Activated T-cell treated with anti-CD3 and anti-CD28 coated beads for 1 hour (primary cell): ENCODE results near the gene HSD17B1.
A peak's percentile ranks its signal among the peaks of the same experiment; 100 is the strongest.
"Not testable (repeated sequence)": the region's sequence is repeated elsewhere in the genome, so short reads cannot be mapped to it uniquely, and the experiment has no call there.

Experiments used
- DNase-seq: peaks from one replicate; pipeline ENCODE4 v3.0.0-alpha.2; 2020; ENCODE audit warnings: low read depth

HSD17B1 gene

DNA sequence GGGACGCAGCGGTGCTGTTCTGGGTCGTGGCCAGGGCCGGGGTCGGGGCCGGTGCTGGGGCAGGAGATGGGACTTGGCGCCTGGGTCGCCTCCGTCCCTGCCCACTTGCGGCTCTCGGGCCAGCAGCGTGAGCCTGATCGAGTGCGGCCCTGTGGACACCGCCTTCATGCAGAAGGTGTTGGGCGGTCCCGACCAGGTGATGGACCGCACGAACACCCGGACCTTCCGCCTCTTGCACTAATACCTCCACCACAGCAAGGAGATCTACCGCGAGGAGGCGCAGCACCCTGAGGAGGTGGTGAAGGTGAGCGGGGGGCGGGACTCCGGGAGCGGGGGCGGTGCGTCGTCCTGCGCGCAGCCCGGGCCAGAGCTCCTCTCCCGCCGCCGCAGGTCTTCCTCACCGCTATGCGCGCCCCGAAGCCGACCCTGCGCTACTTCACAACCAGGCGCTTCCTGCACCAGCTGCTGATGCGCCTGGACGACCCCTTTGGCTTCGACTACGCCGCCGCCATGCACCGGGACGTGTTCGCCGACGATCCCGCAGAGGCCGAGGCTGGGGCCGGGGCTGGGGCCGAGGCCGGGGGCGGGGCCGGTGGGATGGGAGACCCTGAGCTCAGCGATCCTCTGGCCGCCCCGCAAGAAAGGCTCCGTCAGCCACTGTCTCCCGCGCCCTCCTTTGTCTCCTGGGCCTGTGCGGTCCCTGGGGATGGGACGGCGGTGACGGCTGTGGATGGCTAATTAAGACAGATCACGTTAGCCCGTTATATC is 4.5 kb upstream of the HSD17B1 start:
- peak; percentile 73 for DNase-seq

DNA sequence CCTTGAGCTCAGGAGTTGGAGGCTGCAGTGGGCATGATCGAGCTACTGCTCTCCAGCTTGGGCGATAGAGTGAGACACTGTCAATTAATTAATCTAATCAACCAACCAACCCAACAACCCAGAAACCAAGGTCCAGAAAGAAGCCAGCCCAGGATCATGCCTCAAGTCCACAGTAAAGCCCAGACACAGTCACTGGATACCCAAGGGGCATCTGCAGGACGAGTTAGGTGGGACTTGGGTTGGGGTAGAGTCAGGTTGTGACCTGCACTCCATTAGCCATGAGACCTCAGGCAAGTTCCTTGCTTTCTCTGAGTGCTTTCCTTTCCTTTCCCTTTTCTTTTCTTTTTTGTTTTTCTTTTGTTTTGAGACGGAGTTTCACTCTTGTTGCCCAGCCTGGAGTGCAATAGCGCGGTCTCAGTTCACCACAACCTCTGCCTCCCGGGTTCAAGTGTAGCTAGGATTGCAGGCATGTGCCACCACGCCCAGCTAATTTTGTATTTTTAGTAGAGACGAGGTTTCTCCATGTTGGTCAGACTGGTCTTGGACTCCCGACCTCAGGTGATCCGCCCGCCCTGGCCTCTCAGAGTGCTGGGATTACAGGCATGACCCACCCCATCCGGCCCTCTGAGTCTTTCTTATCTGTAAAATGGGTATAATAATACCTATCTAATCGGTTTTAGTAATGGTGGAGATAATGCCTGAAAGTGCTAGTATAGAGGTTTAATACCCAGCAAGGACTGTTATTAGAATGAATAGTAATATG is 3.5 kb upstream of the HSD17B1 start:
- no peak for DNase-seq

DNA sequence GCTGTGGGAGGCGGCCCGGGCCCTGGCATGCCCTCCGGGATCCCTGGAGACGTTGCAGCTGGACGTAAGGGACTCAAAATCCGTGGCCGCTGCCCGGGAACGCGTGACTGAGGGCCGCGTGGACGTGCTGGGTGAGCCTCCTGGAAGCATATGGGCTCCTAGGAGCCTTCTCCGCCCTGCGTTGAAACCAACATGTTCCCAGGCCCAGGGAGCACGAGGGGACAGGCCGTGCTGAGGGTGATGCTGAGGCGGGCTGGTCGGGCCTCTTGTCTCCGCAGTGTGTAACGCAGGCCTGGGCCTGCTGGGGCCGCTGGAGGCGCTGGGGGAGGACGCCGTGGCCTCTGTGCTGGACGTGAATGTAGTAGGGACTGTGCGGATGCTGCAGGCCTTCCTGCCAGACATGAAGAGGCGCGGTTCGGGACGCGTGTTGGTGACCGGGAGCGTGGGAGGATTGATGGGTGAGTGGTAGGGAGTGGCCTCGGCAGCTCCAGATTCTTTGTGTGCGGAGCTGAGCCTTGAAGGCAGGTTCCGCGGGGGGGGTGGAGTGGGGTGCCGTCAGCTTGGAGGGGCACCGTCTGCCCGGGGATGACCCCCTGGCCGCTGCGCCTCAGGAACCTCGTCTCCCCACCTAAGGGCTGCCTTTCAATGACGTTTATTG is 567 bp downstream of the HSD17B1 start:
- DNase-seq: no peak

DNA sequence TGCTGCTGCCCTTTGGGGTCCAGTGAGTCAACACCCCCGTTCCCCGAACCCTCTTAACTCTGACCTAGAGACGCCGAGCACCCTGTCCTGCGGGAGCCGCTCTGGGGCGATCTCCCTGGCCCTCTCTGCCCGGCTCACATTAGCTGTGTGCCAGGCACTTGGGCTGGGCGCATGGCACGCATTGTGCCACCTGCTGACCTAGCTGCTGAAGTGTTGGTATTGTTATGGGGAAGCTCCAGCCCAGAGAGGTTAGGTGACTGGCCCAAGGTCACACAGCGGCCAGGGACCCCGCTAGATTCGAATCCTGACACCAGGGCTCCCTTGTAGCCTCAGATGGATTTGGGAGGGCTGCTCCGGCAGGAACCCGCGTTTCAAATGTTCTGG is 1.1 kb downstream of the HSD17B1 start:
- no peak for DNase-seq

DNA sequence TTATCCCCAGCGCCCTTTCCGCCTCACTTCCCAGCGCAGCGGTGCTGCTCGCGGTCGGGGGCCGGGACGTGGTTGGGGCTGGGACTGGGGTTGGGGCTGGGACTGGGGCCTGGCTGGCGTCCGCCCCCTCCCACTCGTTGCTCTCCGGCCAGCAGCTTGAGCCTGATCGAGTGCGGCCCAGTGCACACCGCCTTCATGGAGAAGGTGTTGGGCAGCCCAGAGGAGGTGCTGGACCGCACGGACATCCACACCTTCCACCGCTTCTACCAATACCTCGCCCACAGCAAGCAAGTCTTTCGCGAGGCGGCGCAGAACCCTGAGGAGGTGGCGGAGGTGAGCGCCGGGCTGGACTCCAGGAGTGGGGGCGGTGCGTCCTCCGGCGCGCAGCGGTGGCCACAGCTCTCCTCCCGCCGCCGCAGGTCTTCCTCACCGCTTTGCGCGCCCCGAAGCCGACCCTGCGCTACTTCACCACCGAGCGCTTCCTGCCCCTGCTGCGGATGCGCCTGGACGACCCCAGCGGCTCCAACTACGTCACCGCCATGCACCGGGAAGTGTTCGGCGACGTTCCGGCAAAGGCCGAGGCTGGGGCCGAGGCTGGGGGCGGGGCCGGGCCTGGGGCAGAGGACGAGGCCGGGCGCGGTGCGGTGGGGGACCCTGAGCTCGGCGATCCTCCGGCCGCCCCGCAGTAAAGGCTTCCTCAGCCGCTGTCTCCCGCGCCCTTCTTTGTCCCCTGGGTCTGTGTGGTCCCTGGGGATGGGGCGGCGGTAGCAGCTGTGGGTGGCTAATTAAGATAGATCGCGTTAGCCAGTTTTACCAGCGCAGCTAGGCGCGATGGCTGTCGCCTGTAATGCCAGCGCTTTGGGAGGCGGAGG is 1.8 kb downstream of the HSD17B1 start:
- DNase-seq: peak; percentile 57

DNA sequence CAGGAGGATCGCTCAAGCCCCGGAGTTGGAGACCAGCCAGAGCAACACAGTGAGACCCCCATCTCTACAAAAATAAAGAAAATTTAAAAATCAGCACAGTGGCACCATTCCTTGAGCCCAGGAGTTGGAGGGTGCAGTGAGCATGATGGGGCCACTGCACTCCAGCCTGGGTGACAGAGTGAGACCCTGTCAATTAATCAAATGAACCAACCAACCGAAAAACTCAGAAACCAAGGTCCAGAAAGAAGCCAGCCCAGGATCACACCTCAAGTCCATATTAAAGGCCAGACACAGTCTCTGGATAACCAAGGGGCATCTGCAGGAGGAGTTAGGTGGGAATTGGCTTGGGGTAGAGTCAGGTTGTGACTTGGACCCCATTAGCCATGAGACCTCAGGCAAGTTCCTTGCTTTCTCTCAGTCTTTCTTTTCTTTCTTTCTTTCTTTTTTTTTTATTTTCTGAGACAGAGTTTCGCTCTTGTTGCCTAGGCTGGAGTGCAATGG is 2.4 kb downstream of the HSD17B1 start:
- DNase-seq: no peak

DNA sequence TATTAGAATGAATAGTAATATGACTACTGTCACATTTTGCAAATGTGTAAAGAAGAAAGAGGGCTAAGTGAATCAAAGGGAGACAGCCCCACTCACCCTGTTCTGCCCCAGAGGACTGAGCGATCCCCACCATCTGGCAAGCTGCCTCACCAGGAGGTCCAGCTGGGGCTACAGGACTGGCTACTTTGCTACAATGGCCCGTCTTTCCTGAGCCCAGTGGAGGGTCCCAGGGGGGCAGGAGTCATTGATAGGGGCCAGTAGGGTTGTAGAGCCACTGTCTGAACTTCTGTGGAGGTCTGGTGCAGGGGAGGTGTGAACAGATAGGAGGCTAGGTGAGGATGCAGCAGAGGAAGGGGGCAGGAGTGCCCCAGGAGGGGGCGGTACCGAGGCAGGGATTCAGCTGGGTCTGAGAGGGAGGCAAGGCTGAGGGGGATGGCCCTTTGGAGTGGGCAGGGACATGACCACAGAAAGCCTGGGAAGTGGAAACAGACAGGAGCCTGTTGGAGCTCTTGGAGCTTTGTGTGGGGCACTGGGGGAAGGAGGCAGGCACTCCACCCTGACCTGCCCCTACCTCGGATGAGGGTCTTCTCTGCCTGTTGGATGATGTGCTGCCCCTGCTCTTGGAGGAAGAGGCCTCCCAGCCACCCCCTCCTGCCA is 3.4 kb downstream of the HSD17B1 start:
- DNase-seq: not testable (repeated sequence)

DNA sequence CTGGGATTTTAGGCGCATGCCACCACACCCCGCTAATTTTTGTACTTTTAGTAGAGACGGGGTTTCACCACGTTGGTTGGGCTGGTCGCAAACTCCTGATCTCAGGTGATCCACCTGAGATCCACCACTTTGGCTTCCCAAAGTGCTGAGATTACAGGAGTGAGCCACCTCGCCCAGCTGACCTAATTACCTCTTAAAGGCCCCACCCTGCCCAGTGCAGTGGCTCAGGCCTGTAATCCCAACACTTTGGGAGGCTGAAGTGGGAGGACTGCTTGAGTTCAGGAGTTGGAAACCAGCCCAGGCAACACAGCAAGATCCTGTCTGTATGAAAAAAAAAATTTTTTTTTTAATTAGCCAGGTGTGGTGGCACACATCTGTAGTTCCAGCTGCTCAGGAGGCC is 6.4 kb downstream of the HSD17B1 start:
- no peak for DNase-seq

DNA sequence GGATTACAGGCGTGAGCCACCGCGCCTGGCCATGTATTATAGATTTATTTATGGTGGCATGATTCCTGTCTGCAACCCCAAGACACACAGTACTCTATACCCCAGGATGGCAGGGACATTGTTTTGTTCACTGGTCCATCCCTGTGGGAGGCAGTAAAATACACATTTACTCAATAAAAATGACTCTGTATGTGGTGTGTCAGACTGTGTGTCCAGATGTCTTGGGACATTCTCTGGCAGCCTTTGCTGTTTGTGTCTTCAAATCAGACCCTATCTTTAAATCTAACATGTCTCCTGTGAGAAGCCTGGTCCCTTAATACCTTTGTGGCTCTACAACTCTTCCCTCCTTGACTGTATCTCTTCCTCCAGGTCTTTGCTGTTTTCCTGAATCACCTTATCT is 7.5 kb downstream of the HSD17B1 start:
- no peak for DNase-seq

DNA sequence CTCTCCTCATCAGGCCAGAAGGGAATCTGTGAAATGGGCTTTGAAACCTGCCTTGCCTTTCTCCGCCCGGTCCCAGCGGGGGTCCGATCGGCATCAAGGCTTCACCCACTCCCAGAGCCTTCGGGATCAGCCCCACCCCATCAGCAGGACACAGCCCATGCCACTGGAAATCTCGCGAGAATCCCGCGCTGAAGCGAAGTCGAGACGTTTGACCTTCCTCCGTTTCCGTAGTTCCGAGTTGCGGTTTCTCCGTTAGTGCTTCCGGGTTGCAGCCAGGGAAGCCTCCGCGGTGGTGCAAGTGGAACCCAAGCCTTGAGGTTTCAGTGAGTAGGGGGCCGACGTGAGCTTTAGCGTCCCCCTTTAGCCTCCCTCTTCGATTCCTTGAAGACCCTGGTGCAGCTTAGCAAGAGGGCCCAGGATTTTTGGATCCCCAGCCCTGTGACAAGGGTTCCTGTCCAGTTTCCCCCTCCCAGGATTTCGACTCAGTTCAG is 9.2 kb downstream of the HSD17B1 start, which contains the start of gene COASY:
Gene COASY (plus strand): TSS at position 252 of the 491 bp plus-strand sequence. CDS start 475 bp downstream, outside the sequence.
- DNase-seq: peak; percentile 85

DNA sequence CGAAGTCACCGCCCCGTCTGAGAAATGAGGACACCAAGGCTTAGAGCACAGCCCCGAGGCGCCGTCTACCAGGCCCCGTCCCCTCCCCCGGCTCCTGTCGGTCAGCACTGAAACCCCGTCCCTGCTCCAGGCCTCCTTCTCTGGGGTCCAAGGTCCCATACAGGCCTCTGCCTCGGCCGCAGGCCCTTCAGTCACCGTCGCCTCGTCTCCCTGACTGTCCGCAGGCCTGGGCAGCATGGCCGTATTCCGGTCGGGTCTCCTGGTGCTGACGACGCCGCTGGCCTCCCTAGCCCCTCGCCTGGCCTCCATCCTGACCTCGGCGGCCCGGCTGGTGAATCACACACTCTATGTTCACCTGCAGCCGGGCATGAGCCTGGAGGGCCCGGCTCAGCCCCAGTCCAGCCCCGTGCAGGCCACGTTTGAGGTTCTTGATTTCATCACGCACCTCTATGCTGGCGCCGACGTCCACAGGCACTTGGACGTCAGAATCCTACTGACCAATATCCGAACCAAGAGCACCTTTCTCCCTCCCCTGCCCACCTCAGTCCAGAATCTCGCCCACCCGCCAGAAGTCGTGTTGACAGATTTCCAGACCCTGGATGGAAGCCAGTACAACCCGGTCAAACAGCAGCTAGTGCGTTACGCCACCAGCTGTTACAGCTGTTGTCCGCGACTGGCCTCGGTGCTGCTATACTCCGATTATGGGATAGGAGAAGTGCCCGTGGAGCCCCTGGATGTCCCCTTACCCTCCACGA is 9.8 kb downstream of the HSD17B1 start:
- no peak for DNase-seq

DNA sequence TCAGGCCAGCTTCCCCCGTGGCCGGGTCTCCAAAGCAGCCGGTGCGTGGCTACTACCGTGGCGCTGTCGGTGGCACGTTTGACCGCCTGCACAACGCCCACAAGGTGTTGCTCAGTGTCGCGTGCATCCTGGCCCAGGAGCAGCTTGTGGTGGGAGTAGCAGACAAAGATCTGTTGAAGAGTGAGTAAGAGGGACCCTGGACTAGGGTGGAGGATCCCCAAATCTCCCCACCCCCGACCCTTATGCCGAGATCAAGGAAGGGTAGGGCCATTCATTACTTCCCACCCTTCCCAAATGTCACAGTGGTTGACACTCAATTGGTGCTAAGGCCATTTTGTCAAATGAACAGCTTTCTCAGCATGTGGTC is 10.4 kb downstream of the HSD17B1 start:
- DNase-seq: no peak

DNA sequence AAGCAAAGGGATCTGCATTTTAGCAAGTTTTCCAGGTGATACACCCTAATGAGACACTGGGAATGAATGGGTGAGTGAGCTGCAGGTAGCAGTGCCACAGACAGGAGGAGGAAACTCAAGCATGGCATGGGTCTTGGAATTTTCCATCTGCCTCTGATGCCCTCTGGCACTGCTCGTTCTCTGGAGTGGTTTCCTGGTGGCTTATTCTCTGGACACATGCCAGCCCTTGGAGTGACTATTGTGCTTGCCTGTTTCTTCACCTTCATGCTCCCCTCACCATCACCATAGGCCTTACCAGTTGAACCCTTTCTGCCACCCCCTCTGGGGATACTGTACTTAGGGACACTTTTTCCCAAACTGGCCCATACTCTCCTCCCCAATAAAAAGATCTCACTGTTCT is 10.8 kb downstream of the HSD17B1 start:
- no peak for DNase-seq

DNA sequence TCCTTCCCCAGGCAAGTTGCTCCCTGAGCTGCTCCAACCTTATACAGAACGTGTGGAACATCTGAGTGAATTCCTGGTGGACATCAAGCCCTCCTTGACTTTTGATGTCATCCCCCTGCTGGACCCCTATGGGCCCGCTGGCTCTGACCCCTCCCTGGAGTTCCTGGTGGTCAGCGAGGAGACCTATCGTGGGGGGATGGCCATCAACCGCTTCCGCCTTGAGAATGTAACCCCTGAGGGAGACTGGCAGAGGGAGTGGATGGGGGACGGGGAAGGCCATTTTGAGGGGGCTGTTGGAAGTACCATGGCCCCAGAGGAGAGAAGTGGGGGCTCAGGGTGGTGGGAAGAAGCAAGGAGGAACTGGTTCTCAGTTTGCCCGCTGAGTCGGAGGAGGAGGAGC is 11.2 kb downstream of the HSD17B1 start:
- no peak for DNase-seq

DNA sequence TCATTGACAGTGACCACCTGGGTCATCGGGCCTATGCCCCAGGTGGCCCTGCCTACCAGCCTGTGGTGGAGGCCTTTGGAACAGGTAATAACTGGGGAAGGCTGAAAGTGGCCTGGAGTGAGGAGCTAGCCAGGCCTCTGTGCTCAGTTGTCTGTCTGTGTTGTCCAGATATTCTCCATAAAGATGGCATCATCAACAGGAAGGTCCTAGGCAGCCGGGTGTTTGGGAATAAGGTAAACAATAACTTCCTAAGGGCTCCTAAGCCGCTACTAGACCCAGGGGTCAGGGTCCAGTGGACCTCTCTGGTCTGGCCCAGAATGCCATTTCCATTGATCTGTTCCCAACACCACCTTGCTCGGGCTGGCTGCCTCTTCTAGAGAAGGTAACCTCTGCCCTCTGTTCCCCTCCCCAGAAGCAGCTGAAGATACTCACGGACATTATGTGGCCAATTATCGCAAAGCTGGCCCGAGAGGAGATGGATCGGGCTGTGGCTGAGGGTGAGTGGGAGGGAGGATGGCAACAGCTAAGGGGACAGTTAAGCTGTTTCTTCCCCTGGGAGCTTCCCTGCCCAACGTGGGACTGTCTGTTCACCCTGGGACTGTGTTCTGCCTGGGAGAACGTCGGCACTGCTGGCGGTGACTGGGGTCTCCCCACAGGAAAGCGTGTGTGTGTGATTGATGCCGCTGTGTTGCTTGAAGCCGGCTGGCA is 12.2 kb downstream of the HSD17B1 start:
- no peak for DNase-seq

DNA sequence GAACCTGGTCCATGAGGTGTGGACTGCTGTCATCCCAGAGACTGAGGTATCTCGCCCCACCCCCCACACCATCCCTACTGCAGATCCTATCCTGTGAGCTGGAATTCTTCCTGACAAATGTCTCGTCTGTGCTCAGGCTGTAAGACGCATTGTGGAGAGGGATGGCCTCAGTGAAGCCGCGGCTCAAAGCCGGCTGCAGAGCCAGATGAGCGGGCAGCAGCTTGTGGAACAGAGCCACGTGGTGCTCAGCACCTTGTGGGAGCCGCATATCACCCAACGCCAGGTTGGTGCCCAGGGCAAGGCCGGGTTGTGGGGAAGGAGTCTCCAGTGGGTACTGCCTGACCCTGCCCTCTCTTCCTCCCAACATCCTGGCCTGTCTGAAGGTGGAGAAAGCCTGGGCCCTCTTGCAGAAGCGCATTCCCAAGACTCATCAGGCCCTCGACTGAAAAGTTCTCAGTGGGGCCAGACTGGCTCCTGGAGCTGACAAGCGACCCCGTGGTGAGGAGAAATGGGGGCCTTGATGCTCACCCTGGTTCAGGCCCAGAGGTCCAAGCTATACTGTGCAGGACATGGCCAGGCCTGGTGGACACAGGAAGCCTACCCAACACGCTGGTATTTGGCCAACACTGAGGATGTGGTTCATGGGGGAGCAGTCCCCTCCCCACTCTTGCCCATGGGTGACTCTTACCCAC is 12.9 kb downstream of the HSD17B1 start:
- no peak for DNase-seq

DNA sequence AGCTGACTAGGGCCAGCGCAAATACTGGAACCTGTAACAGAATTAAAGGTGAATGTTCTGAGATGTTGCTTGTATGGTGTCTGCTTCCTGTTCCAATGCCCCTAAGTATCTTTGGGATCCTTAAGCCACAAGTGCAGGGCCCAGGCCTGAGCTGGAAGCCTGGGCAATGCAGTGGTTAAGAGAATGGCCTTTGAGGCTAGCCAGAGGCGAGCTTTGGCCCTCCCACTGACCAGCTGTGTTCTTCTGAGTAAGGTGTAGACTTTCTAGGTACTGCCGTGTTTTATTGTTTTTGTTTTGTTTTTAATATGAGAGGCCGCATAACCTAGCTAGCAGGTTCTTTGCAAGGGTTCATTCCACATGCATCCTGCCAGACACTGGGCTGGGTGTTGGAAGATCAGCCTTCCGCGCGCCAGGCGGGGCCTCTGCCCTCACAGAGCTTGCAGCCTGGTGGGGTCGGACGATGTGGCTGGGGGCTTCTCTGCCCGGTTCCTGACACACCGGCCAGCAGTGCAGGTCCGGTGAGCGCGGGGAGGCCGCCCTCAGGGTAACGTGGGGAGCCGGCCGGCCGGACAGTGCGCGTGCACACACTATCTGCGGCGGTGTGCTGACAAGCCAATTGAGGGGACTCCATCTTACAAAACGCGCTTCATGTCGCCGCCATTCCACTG is 13.6 kb downstream of the HSD17B1 start:
- DNase-seq: no peak

DNA sequence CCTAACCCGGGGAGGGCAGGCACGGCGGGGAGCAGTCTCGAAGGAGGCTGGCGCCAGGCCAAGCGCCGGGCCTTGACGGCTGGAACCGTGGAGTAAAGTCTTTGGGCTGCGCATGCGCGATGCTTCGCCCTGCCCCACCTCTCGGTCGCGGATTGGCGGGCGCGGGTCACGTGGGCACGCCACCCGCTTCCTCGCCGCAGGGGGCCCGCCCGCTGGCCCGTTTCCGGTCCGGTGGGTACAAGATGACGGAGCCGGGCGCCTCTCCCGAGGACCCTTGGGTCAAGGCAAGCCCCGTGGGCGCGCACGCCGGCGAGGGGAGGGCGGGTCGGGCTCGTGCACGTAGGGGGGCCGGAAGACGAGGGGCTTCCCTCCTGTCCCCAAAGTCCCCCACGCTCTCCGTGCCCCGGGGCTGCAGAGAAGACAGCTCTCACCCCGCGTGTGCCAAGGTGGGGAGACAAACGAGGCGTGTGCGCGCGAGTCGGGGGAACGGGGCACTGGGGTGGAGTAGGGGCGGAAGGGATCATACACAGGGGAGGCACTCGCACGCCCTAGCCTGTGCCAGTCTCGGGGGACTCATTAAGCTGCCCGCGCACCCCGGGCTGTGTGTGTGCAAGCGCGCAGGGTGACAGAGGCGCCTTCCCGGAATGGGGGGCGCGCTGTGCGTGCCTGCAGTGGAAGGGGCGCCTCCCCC is 14.3 kb downstream of the HSD17B1 start, which contains the start of gene MLX:
Gene MLX (plus strand): TSS at position 218 of the 691 bp plus-strand sequence. CDS start 25 bp downstream, at position 243.
- peak; percentile 89 for DNase-seq
